AG09319 (cell line): Measurements from ENCODE around the gene NSUN2.

ENCODE experiments used
- DNase-seq: peaks from one replicate; pipeline ENCODE4 v3.0.0-alpha.2; 2010; ENCODE audit warnings: low read depth; ENCODE audit errors: extremely low read depth
- CTCF ChIP-seq: IDR thresholded peaks from 2 replicates; pipeline ENCODE4 v1.5.1; 2011; ENCODE audit warnings: low read depth, mild to moderate bottlenecking, inconsistent platforms, low read length, moderate library complexity

Gene NSUN2

GRCh38 chr5:6597557-6597956, 35.3 kb downstream of the NSUN2 start:
- TF ChIP-seq CTCF, result no peak
- DNase-seq, result no peak

GRCh38 chr5:6596388-6596787, 36.5 kb downstream of the NSUN2 start:
- no peak for DNase-seq
- no peak for TF ChIP-seq CTCF

- DNase-seq, result no peak
- TF ChIP-seq CTCF, result no peak
Observed at GRCh38 chr5:6595405-6595804, 37.4 kb downstream of the NSUN2 start.

- no peak for DNase-seq
- no peak for TF ChIP-seq CTCF
Observed at GRCh38 chr5:6594066-6594465, 38.8 kb downstream of the NSUN2 start.

GRCh38 chr5:6593148-6594016, 39.5 kb downstream of the NSUN2 start:
- no peak for TF ChIP-seq CTCF
- no peak for DNase-seq

GRCh38 chr5:6592601-6593000, 40.2 kb downstream of the NSUN2 start:
- DNase-seq, result no peak
- no peak for TF ChIP-seq CTCF

GRCh38 chr5:6591671-6592288, 41.1 kb downstream of the NSUN2 start:
- no peak for DNase-seq
- no peak for TF ChIP-seq CTCF
